BLaER1 treated with 17β-estradiol and CSF1 and Interleukin-3, amounts not matched to agents 10 nM and 100 nM (cell line): ENCODE measurements around the gene MPV17L2.

Source experiments
- H3K27ac ChIP-seq, 11 experiments: shearing (Covaris generic); formaldehyde crosslinking; 2 replicates each; pipeline ENCODE4 v1.8.1; 2022
- H3K27me3 ChIP-seq, 11 experiments: shearing (Covaris generic); formaldehyde crosslinking; 2 replicates each; pipeline ENCODE4 v1.8.1; 2022
- H3K36me3 ChIP-seq, 11 experiments: shearing (Covaris generic); formaldehyde crosslinking; 2 replicates each; pipeline ENCODE4 v1.8.1; 2022
- H3K4me1 ChIP-seq, 10 experiments: shearing (Covaris generic); formaldehyde crosslinking; 2 replicates each; pipeline ENCODE4 v1.8.1; 2022
- H3K4me2 ChIP-seq, 11 experiments: shearing (Covaris generic); formaldehyde crosslinking; 2 replicates each; pipeline ENCODE4 v1.8.1; 2022
- H3K4me3 ChIP-seq, 10 experiments: shearing (Covaris generic); formaldehyde crosslinking; 2 replicates each; pipeline ENCODE4 v1.8.1; 2022
- H3K9ac ChIP-seq, 11 experiments: shearing (Covaris generic); formaldehyde crosslinking; 2 replicates each; pipeline ENCODE4 v1.8.1; 2022
- H3K9me3 ChIP-seq, 11 experiments: shearing (Covaris generic); formaldehyde crosslinking; replicated peaks in 1 of 11; 2 replicates each; pipeline ENCODE4 v1.8.1; 2022
- H4K20me1 ChIP-seq, 11 experiments: shearing (Covaris generic); formaldehyde crosslinking; 2 replicates each; pipeline ENCODE4 v1.8.1; 2022
- Cebpa-rat ChIP-seq, 11 experiments: shearing (Covaris generic); IDR thresholded peaks; 2 replicates each; pipeline ENCODE4 v1.8.1; 2022

The MPV17L2 gene

DNA sequence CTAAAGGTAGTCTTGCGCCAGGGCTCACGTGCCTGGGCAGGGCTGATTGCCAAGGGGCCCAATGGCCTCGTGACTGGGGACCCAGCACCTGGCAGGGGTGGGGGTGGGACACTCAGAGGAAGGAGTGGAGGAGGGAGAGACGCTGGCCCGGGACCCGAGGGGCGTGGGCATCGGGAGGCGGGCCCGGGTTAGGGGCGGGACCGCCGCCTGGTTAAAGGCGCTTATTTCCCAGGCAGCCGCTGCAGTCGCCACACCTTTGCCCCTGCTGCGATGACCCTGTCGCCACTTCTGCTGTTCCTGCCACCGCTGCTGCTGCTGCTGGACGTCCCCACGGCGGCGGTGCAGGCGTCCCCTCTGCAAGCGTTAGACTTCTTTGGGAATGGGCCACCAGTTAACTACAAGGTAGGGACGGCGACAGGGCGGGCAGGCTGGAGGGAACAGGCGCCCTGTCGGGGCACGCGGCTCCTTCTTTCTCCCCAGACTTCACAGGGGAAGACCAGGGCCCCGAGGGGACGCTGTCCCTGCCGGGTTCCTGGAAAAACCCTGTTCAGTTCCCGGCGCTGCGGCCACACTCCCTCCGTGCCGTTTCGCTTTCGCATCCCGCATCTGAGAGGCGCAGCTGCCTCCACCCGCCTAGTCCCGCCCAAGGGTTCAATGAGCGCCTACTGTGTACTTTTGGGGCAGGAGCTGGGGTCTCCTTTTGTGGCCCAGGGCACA is 19.3 kb upstream of the MPV17L2 start, which contains the start of gene IFI30:
Gene IFI30, plus strand, starts transcription at position 242 of the 717 bp plus-strand sequence. Its CDS starts 29 bp downstream, at position 271.
- Histone ChIP-seq H3K4me1 (peaks cover 82 to 95% (median 92%) of the 10 kb centered on the region in 10 experiments), H3K27ac (peak within 1 kb of the TSS; percentile 75 to 98 (median 89)), H3K27me3 (peaks cover 0 to 8% (median 0%) of the 10 kb centered on the region in 11 experiments; a peak in 3 of 22 replicates), H3K9ac (peak within 1 kb of the TSS; percentile 69 to 91 (median 86)), H3K4me3 (peak within 1 kb of the TSS; percentile 63 to 96 (median 76)), H3K9me3 (no peaks in the 10 kb centered on the region), H3K4me2 (peak within 1 kb of the TSS; percentile 89 to 100 (median 98)), H4K20me1 (peaks cover 0 to 51% (median 34%) of the 10 kb centered on the region in 11 experiments; a peak in 15 of 22 replicates), H3K36me3 (peaks cover 0 to 49% (median 45%) of the 10 kb centered on the region in 11 experiments; a peak in 20 of 22 replicates)
- TF ChIP-seq Cebpa-rat (IDR thresholded peaks at IDR 0.05): no peak

DNA sequence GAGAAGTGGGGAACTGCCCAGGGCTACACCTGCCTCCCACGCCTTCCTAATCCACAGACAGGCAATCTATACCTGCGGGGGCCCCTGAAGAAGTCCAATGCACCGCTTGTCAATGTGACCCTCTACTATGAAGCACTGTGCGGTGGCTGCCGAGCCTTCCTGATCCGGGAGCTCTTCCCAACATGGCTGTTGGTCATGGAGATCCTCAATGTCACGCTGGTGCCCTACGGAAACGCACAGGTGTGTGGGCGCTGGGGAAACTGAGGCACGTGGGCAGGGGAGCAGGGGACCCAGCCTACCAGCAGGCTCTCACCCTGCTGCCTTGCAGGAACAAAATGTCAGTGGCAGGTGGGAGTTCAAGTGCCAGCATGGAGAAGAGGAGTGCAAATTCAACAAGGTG is 18.0 kb upstream of the MPV17L2 start:
- Histone ChIP-seq H3K4me2 (peak overlapping the region; percentile 89 to 100 (median 98)), H3K4me3 (peak overlapping the region in 9 of 10 experiments; percentile 70 to 96 (median 78); a peak in 18 of 20 replicates), H3K27me3 (peaks cover 0 to 8% (median 0%) of the 10 kb centered on the region in 11 experiments; a peak in 3 of 22 replicates), H3K36me3 (peaks cover 0 to 50% (median 47%) of the 10 kb centered on the region in 11 experiments; a peak in 18 of 22 replicates), H3K9me3 (no peaks in the 10 kb centered on the region), H3K4me1 (peaks cover 73 to 95% (median 91%) of the 10 kb centered on the region in 10 experiments), H3K9ac (peak overlapping the region in 9 of 11 experiments; percentile 69 to 91 (median 87); a peak in 19 of 22 replicates), H3K27ac (peak overlapping the region in 5 of 11 experiments; percentile 8 to 98 (median 95); a peak in 9 of 22 replicates), H4K20me1 (peaks cover 0 to 58% (median 34%) of the 10 kb centered on the region in 11 experiments; a peak in 15 of 22 replicates)
- TF ChIP-seq Cebpa-rat (IDR thresholded peaks at IDR 0.05): no peak

DNA sequence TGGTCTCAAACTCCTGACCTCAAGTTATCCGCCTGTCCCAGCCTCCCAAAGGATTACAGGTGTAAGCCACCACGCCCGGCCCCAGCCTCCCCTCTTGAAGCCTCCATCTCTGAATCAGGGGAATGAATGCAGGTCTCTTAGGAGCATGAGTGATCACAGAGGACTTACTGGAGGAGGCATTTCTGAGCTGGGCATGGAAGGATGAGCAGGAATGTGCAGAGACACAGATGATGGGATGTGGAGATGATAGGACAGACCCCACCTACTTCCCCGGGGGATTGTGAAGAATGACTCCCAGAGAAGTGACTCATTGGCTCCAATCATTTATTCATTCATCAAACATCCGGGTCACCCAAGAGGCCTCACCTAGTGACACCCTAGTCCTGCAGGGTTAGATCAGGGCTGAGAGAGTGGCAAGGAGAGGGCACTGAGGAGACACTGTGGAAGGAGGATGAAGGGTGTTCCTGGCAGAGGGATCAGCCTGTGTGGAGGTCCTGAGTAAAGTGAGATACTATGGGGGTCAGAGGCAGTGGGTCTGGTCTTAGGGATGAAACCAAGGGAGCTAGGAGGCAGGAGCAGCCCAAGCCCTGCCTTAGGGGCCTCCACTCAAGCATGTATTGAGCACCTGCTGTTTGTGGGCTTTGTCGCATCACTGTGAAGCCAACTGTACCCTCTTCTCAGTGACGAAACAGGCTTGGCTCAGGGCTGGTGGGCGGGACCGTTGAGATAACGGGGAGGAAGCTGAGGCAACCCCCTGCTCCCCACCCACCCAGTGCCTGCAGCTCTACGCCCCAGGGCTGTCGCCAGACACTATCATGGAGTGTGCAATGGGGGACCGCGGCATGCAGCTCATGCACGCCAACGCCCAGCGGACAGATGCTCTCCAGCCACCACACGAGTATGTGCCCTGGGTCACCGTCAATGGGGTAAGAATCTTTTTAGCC is 16.4 kb upstream of the MPV17L2 start:
- Histone ChIP-seq H3K36me3 (peaks cover 0 to 51% (median 47%) of the 10 kb centered on the region in 11 experiments; a peak in 18 of 22 replicates), H3K4me2 (peak overlapping the region; percentile 22 to 100 (median 98); a peak in 19 of 22 replicates), H3K4me1 (peaks cover 73 to 94% (median 89%) of the 10 kb centered on the region in 10 experiments), H3K27me3 (peaks cover 0 to 8% (median 0%) of the 10 kb centered on the region in 11 experiments; a peak in 3 of 22 replicates), H4K20me1 (peaks cover 0 to 58% (median 34%) of the 10 kb centered on the region in 11 experiments; a peak in 15 of 22 replicates), H3K9ac (peak overlapping the region in 6 of 11 experiments; percentile 34 to 91 (median 88); a peak in 11 of 22 replicates), H3K27ac (peak overlapping the region in 6 of 11 experiments; percentile 1 to 34 (median 25); a peak in 9 of 22 replicates), H3K4me3 (peak overlapping the region in 7 of 10 experiments; percentile 70 to 96 (median 88); a peak in 12 of 20 replicates), H3K9me3 (no peaks in the 10 kb centered on the region)
- TF ChIP-seq Cebpa-rat (IDR thresholded peaks at IDR 0.05): no peak

DNA sequence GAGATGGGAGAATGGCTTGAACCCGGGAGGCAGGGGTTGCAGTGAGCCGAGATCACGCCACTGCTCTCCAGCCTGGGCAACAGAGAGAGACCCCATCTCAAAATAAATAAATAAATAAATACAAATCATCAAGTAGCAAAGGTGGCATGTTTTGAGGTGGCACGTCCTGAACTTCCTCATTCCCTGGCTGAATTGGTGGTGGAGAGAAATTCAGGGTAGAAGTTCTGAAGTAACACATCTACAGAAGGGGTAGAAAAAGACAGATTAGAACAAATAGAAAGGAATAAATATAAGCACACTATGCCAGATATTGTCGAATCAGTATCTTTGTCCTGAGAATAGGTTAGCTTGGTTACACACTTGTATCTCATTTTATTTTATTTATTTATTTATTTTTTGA is 13.1 kb upstream of the MPV17L2 start:
- Histone ChIP-seq H3K9ac (peak overlapping the region in 3 of 11 experiments; percentile 18 to 78 (median 73); a peak in 2 of 22 replicates), H4K20me1 (peaks cover 0 to 45% (median 25%) of the 10 kb centered on the region in 11 experiments; a peak in 15 of 22 replicates), H3K4me3 (no peak overlapping the region), H3K27me3 (no peaks in the 10 kb centered on the region; a peak in 1 of 22 replicates), H3K4me2 (peak overlapping the region; percentile 80 to 100 (median 89); a peak in 20 of 22 replicates), H3K9me3 (no peaks in the 10 kb centered on the region), H3K27ac (peak overlapping the region in 9 of 11 experiments; percentile 83 to 93 (median 89); a peak in 17 of 22 replicates), H3K4me1 (peaks cover 44 to 86% (median 74%) of the 10 kb centered on the region in 10 experiments), H3K36me3 (peaks cover 0 to 77% (median 44%) of the 10 kb centered on the region in 11 experiments; a peak in 18 of 22 replicates)
- TF ChIP-seq Cebpa-rat (IDR thresholded peaks at IDR 0.05): no peak

DNA sequence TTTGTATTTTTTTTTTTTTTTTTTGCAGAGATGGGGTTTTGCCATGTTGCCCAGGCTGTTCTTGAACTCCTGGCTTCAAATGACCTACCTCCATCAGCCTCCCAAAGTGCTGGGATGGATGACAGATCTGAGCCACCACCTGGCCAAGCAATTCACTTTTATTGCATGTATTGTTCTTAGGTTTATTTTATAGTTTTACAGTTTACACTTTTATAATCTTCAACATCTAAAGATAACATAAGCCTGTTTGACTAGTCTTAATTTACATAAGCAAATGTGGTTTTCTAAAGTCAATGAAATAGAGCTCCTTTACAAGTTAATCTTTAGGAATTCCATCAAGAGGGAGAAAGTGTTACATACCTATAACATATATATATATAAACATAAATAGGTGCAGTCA is 9.5 kb upstream of the MPV17L2 start:
- H3K4me1 ChIP-seq: peaks cover 24 to 50% (median 41%) of the 10 kb centered on the region in 10 experiments
- H3K4me3 ChIP-seq: no peak overlapping the region
- H3K27ac ChIP-seq: no peak overlapping the region
- H3K4me2 ChIP-seq: no peak overlapping the region
- TF ChIP-seq Cebpa-rat (IDR thresholded peaks at IDR 0.05): no peak
- H3K9ac ChIP-seq: no peak overlapping the region
- H3K27me3 ChIP-seq: no peaks in the 10 kb centered on the region
- no peaks in the 10 kb centered on the region for H3K9me3 ChIP-seq
- H4K20me1 ChIP-seq: peaks cover 0 to 9% (median 0%) of the 10 kb centered on the region in 11 experiments; a peak in 3 of 22 replicates
- peaks cover 0 to 71% (median 15%) of the 10 kb centered on the region in 11 experiments; a peak in 16 of 22 replicates for H3K36me3 ChIP-seq

DNA sequence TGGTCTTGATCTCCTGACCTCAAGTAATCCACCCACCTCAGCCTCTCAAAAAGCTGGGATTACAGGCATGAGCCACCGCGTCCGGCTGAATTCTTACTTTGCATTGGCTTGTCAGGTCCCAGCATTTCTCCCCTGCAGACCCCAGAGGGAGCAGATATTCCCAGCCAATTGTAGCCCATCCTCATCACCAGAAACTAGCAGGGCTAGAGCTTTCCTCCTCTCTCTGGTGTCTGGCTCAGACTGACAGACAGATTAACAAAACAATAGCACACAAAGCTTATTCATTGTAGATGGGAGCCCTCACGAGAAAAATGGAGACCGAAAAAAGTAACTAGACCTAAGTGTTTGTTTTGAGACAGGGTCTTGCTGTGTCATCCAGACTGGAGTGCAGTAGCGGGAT is 7.5 kb upstream of the MPV17L2 start:
- H3K4me1 ChIP-seq: peaks cover 15 to 37% (median 25%) of the 10 kb centered on the region in 10 experiments
- peak overlapping the region in 1 of 11 experiments; percentile 5; a peak in 2 of 22 replicates for H3K27ac ChIP-seq
- H3K9ac ChIP-seq: no peak overlapping the region
- TF ChIP-seq Cebpa-rat (IDR thresholded peaks at IDR 0.05): no peak
- H3K4me3 ChIP-seq: no peak overlapping the region
- H3K36me3 ChIP-seq: peaks cover 0 to 67% (median 6%) of the 10 kb centered on the region in 11 experiments; a peak in 7 of 22 replicates
- no peaks in the 10 kb centered on the region for H3K9me3 ChIP-seq
- no peaks in the 10 kb centered on the region; a peak in 1 of 22 replicates for H4K20me1 ChIP-seq
- H3K4me2 ChIP-seq: no peak overlapping the region
- no peaks in the 10 kb centered on the region for H3K27me3 ChIP-seq

DNA sequence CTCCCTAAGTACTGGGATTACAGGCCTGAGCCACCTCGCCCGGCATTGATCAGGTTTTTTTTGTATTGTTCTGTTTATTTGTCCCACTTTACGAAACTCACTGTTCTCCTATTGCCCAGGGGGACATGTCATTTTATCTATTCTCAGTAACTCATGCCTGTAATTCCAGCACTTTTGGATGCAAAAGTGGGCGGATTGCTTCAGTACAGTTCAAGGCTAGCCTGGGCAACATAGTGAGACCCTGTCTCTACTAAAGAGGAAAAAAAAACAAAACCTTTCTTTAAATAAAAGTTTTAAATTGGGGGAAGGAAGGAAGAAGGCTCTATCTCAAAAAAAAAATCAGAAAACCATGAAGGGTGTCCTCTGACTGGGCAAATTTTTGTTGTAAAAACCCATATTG is 2.7 kb upstream of the MPV17L2 start:
- Histone ChIP-seq H3K9me3 (no peaks in the 10 kb centered on the region), H4K20me1 (peaks cover 0 to 11% (median 0%) of the 10 kb centered on the region in 11 experiments; a peak in 5 of 22 replicates), H3K9ac (peak overlapping the region in 2 of 11 experiments; percentile 34 to 86; a peak in 2 of 22 replicates), H3K4me3 (no peak overlapping the region), H3K27ac (no peak overlapping the region), H3K27me3 (no peaks in the 10 kb centered on the region), H3K4me1 (peaks cover 28 to 41% (median 36%) of the 10 kb centered on the region in 10 experiments), H3K36me3 (peaks cover 0 to 33% (median 0%) of the 10 kb centered on the region in 11 experiments; a peak in 7 of 22 replicates), H3K4me2 (peak overlapping the region in 3 of 11 experiments; percentile 88 to 95 (median 90); a peak in 4 of 22 replicates)
- no peak for TF ChIP-seq Cebpa-rat (IDR thresholded peaks at IDR 0.05)
